D721Med (cell line): ENCODE data around the gene GALNT12.

ENCODE experiments used
- DNase-seq: peaks from one replicate; pipeline ENCODE4 v3.0.0; 2011; ENCODE audit warnings: low spot score; ENCODE audit not compliant: insufficient read length
- FAIRE-seq: peaks from 2 replicates; lab custom pipeline; 2011; peaks lifted over from hg19 to GRCh38; lab: Jason Lieb, UNC
- TF ChIP-seq, protein P1 (sequence below): IDR thresholded peaks from 2 replicates; pipeline ENCODE4 v1.5.1; 2012; ENCODE audit warnings: mild to moderate bottlenecking, control low read depth; ENCODE audit not compliant: insufficient read depth; ENCODE audit errors: missing control alignments

GALNT12 gene

DNA sequence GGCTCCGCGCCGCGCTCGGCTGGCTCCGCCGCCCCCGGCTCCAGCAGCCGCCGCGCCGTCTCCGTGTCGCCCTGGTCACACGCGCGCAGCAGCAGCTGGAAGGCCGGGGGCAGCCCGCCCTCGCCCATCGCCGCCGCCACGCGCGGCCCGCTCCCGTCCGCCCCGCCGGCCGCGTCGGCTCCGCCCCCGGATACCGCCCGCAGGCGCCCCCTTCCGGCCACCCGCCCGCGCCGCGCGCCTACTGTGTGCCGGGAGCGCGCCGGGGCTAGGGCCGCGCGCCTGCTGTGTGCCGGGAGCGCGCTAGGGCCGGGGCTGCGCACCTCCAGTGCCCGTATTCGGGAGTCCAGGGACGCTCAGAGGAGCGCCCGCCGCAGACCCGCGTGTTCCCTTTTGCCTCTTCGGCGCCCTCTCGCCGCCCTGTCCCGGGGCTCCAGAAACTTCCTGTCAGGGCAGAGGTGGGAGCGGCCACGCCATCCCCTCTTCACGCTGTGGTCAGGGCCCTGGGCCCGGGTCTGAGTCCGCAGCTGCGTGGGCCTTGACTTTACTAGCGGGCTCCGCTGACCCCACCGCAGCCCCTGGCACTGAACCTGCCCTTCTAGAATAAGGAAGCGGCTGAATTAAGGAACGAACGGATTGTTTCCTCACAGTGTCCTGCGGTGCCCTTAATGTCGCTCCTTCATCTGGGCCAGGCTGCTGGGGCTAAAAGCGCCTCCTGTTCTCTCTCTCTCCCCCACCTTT lies 10.9 kb upstream of the GALNT12 start, which contains the start of gene ANKS6:
Gene ANKS6, minus strand, starts transcription at position 192 of the 738 bp plus-strand sequence. Its CDS starts 64 bp downstream, at position 128.
- DNase-seq (peak; percentile 83), FAIRE-seq (no peak)
- TF ChIP-seq, protein P1, sequence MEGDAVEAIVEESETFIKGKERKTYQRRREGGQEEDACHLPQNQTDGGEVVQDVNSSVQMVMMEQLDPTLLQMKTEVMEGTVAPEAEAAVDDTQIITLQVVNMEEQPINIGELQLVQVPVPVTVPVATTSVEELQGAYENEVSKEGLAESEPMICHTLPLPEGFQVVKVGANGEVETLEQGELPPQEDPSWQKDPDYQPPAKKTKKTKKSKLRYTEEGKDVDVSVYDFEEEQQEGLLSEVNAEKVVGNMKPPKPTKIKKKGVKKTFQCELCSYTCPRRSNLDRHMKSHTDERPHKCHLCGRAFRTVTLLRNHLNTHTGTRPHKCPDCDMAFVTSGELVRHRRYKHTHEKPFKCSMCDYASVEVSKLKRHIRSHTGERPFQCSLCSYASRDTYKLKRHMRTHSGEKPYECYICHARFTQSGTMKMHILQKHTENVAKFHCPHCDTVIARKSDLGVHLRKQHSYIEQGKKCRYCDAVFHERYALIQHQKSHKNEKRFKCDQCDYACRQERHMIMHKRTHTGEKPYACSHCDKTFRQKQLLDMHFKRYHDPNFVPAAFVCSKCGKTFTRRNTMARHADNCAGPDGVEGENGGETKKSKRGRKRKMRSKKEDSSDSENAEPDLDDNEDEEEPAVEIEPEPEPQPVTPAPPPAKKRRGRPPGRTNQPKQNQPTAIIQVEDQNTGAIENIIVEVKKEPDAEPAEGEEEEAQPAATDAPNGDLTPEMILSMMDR, result peak; percentile 46

DNA sequence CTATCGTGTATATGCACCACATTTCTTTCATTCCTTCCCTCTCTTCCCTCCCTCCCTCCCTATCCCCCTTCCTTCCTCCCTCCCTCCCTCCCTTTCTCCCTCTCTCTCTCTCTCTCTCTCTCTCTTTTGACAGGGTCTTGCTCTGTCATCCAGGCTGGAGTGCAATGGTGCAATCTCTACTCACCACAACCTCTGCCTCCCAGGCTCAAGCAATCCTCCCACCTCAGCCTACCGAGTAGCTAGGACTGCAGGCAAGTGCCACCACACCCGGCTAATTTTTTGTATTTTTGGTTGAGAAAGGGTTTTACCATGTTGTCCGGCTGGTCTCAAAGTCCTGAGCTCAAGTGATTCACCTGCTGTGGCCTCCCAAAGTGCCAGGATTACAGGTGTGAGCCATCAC lies 10.0 kb upstream of the GALNT12 start:
- TF ChIP-seq, protein P1, result no peak
- no peak for DNase-seq
- FAIRE-seq, result no peak

DNA sequence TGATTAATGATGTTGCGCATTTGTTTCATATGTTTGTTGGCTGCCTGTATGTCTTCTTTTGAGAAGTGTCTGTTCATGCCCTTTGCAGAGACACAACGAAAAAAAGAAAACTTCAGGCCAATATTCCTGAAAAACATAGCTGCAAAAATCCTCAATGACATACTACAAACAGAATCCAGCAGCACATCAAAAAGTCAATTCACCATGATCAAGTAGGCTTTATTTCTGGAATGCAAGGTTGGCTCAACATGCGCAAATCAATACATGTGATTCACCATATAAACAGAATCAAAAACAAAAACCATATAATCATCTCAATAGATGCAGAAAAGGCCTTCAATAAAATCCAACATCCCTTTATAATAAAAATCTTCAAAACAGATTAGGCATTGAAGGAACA lies 9.2 kb upstream of the GALNT12 start:
- no peak for FAIRE-seq
- no peak for DNase-seq

DNA sequence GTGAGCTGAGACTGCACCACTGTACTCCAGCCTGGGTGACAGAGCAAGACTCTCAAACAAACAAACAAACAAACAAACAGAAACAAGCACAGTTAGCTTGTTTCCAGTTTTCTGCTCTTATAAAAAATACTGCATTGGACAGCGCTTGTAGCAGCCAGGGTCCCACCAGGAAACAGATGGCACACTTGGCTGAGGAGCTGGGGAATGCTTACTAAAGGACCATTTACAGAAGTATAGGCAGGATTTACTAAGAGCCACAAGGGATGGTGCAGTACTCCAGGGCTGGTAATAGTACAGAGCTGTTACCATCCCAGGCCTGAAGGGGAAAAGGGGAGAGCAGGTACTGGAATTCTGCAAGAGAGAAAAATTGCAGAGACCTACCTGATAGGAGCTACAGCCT lies 5.9 kb upstream of the GALNT12 start:
- FAIRE-seq (no peak), DNase-seq (no peak)
- TF ChIP-seq, protein P1, result no peak

More for the DNA sequence above, 9.2 kb upstream of the GALNT12 start:
- TF ChIP-seq, protein P1, result no peak

DNA sequence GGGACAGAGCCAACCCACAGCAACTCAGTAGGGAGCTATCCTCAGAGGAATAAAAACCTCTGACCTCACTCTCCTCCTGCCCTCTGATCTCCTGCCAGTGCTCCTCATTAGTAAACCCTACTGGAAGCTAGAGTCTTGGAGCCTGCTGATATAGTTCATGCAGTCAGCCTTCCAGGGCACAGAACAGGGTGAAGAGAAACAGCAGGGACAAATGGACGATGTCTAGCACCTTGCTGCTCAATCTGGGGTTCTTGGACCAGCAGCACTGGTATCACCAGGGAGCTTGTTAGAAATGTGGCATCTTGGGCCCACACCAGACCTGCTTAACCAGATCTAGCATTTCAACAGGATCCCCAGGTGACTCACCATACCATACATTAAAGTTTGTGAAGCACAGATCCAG lies 5.5 kb upstream of the GALNT12 start:
- DNase-seq (no peak), FAIRE-seq (no peak)
- TF ChIP-seq, protein P1, result no peak

DNA sequence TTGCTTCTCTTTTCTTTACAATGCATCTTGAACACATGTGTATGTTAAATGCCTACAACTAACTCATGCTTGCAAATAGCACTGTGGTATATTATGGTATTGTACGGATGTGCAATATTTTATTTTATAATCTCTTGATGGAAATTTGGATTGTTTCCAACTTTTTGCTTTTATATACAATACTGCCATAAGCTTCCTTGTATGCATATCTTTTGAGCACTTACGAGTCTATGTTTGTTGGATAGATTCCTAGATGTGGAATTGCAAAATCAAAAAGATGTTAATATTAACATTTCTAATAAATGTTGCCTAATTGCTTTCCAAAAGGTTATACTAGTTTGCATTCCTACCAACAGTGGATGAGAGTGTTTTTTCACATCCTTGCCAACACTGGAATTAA lies 3.4 kb upstream of the GALNT12 start:
- DNase-seq (no peak), FAIRE-seq (no peak)
- TF ChIP-seq, protein P1, result no peak
